Panc1 (cell line): ENCODE results near the gene LDLRAD4. TPM values are rescaled to one million over a fixed set of nuclear protein-coding genes. Genes with fewer than 3 reads are reported as not detected.

Experiments
- ATAC-seq: fragments of 200-7000 bp; cut with Tn5 transposase; 2 replicates; pipeline ENCODE4 v1.9.1; 2020; ENCODE audit warnings: mild to moderate bottlenecking, moderate library complexity
- BruUV-seq: library from RNA; stranded (reverse); fragments of 400-500 nt; replicated peaks from 2 replicates; lab custom pipeline; 2021; lab: Mats Ljungman, UMichigan
- CTCF ChIA-PET: fragments of 300-600 bp; sonication (Branson Sonifier 250); formaldehyde crosslinking; loops from one replicate; lab custom pipeline; 2022; ENCODE audit warnings: antibody characterized with exemption; lab: Charles Lee
- POLR2A ChIA-PET: fragments of 300-600 bp; sonication (Branson Sonifier 250); formaldehyde crosslinking; loops from one replicate; lab custom pipeline; 2022; ENCODE audit warnings: antibody characterized with exemption; lab: Charles Lee
- DNase-seq: peaks from one replicate; pipeline ENCODE4 v3.0.0-alpha.2; 2010; ENCODE audit warnings: low read depth, low spot score
- H3K27ac ChIP-seq: 2 replicates; pipeline ENCODE4 v1.5.1; 2011; ENCODE audit warnings: mild to moderate bottlenecking, low read length, inconsistent platforms
- H3K27me3 ChIP-seq: fragments of 200-500 bp; sonication (Bioruptor generic); 2 replicates; pipeline ENCODE4 v1.6.0; 2014; ENCODE audit warnings: low read length, inconsistent platforms; ENCODE audit not compliant: control insufficient read depth, insufficient read depth
- H3K36me3 ChIP-seq: fragments of 200-500 bp; sonication (Bioruptor generic); 2 replicates; pipeline ENCODE4 v1.5.1; 2014; ENCODE audit warnings: inconsistent platforms, mild to moderate bottlenecking, low read length, moderate library complexity; ENCODE audit not compliant: control insufficient read depth, insufficient read depth
- H3K4me1 ChIP-seq: 2 replicates; pipeline ENCODE4 v1.5.1; 2011; ENCODE audit warnings: inconsistent platforms, mild to moderate bottlenecking, low read length, moderate library complexity; ENCODE audit not compliant: control insufficient read depth, insufficient read depth
- H3K4me3 ChIP-seq, 2 experiments: 2 replicates each; pipeline ENCODE4 v1.5.1; 2011 to 2012; ENCODE audit warnings: low read depth in 2 of 2, low read length in 2 of 2, mild to moderate bottlenecking in 2 of 2, inconsistent platforms in 1 of 2, moderate library complexity in 1 of 2
- H3K9me3 ChIP-seq: fragments of 200-500 bp; sonication (Bioruptor generic); 2 replicates; pipeline ENCODE4 v1.5.1; 2014; ENCODE audit warnings: low read depth, mild to moderate bottlenecking, inconsistent platforms, low read length, moderate library complexity; ENCODE audit not compliant: control insufficient read depth, insufficient read depth
- CTCF ChIP-seq: fragments of 450-650 bp; IDR thresholded peaks from 2 replicates; pipeline ENCODE4 v1.5.1; 2017; ENCODE audit warnings: mild to moderate bottlenecking
- POLR2AphosphoS5 ChIP-seq: IDR thresholded peaks from 2 replicates; pipeline ENCODE4 v1.6.1; 2012; ENCODE audit warnings: mild to moderate bottlenecking, low read depth, low read length, moderate library complexity
- SIN3A ChIP-seq: IDR thresholded peaks from 2 replicates; pipeline ENCODE4 v1.6.1; 2012; ENCODE audit warnings: low read depth, mild to moderate bottlenecking, low read length, moderate library complexity, borderline replicate concordance; ENCODE audit not compliant: insufficient read depth
- TCF7L2 ChIP-seq: IDR thresholded peaks from 2 replicates; pipeline ENCODE4 v1.6.1; 2011; ENCODE audit warnings: mild to moderate bottlenecking, low read depth, low read length, inconsistent platforms
- in situ Hi-C: cut with HindIII; loops from 2 replicates; pipeline ENCODE4 v1.10.0; 2016; ENCODE audit warnings: low sequenced_read_pairs, low pct_unique_long_range_greater_than_20kb
- intact Hi-C: fragments of 100-400 bp; cut with micrococcal nuclease; formaldehyde crosslinking; loops from one replicate; pipeline ENCODE4 v1.10.0; 2022; ENCODE audit not compliant: unreplicated experiment
- total RNA-seq: library from RNA; stranded (reverse); gene quantifications from one replicate; pipeline ENCODE4 v1.2.1, GENCODE V29; 2021; ENCODE audit not compliant: unreplicated experiment
- TF ChIP-seq, protein P1 (sequence below), 2 experiments: IDR thresholded peaks; 2 replicates each; pipeline ENCODE4 v1.6.1; 2011 to 2012; ENCODE audit warnings: low read depth in 2 of 2, control low read depth in 1 of 2, low read length in 1 of 2, mild to moderate bottlenecking in 1 of 2, moderate library complexity in 1 of 2; ENCODE audit not compliant: insufficient read depth in 1 of 2

Gene LDLRAD4
- total RNA-seq, 1 experiment from 2014 or later = 0.28 TPM

GRCh38 chr18:13298262-13298661, 79.7 kb downstream of the LDLRAD4 start:
- ChIA-PET POLR2A (interaction anchor here (0.6 kb wide), 1 partner anchor 343 kb away, joined by 3 read pairs; no protein-coding TSS in a partner anchor), CTCF (interaction anchor here (0.8 kb wide), 1 partner anchor 98 kb away, joined by 8 read pairs; no protein-coding TSS in a partner anchor)
- Histone ChIP-seq H3K27me3 (no peaks in the 10 kb centered on the region), H3K27ac (no peak overlapping the region), H3K36me3 (no peaks in the 10 kb centered on the region), H3K4me1 (no peaks in the 10 kb centered on the region), H3K4me3 (no peak overlapping the region), H3K9me3 (no peaks in the 10 kb centered on the region)
- in situ Hi-C loops (no loop called here), intact Hi-C loops (no loop called here)
- DNase-seq (no peak), ATAC-seq (no peak)
- TF ChIP-seq POLR2AphosphoS5 (no peak), TCF7L2 (no peak)
- BruUV-seq = no TSS peak

DNA sequence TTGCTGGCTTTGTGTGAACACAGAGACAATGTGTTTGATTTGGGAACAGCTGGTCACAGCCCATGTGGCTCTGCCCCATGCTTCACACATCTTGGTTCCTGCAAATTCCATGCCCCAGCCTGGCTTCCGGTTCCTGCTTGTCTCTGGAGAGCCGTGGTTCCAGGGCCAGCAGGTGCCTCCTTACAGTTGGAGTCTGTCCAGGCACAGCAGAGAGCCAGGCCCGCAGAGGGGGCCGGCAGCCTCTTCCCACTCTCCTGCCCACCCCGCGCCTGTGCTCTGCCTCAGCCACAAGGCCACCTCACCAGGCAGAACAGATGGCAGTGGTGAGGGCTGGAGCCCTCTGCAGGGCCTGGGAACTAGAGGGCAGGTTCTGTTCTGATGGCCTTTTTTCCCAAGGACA, 81.5 kb downstream of the LDLRAD4 start:
- ChIA-PET POLR2A (no interaction called here), CTCF (no interaction called here)
- ATAC-seq (no peak; the same call in 1 of the 2 replicates), DNase-seq (no peak)
- Histone ChIP-seq H3K4me3 (no peak overlapping the region), H3K9me3 (no peaks in the 10 kb centered on the region), H3K27me3 (no peaks in the 10 kb centered on the region; the same call in 1 of the 2 replicates), H3K4me1 (no peaks in the 10 kb centered on the region), H3K27ac (no peak overlapping the region), H3K36me3 (no peaks in the 10 kb centered on the region)
- TF ChIP-seq, protein P1, sequence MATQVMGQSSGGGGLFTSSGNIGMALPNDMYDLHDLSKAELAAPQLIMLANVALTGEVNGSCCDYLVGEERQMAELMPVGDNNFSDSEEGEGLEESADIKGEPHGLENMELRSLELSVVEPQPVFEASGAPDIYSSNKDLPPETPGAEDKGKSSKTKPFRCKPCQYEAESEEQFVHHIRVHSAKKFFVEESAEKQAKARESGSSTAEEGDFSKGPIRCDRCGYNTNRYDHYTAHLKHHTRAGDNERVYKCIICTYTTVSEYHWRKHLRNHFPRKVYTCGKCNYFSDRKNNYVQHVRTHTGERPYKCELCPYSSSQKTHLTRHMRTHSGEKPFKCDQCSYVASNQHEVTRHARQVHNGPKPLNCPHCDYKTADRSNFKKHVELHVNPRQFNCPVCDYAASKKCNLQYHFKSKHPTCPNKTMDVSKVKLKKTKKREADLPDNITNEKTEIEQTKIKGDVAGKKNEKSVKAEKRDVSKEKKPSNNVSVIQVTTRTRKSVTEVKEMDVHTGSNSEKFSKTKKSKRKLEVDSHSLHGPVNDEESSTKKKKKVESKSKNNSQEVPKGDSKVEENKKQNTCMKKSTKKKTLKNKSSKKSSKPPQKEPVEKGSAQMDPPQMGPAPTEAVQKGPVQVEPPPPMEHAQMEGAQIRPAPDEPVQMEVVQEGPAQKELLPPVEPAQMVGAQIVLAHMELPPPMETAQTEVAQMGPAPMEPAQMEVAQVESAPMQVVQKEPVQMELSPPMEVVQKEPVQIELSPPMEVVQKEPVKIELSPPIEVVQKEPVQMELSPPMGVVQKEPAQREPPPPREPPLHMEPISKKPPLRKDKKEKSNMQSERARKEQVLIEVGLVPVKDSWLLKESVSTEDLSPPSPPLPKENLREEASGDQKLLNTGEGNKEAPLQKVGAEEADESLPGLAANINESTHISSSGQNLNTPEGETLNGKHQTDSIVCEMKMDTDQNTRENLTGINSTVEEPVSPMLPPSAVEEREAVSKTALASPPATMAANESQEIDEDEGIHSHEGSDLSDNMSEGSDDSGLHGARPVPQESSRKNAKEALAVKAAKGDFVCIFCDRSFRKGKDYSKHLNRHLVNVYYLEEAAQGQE (IDR thresholded peaks at IDR 0.05; ENCODE audit: insufficient read depth in 1 of 2, low read depth in 2 of 2, low read length in 1 of 2) = no peak
- intact Hi-C loops (no loop called here), in situ Hi-C loops (no loop called here)
- BruUV-seq = no TSS peak

- CTCF ChIA-PET = no interaction called here
- H3K27me3 ChIP-seq = no peaks in the 10 kb centered on the region; the same call in 1 of the 2 replicates
- no peak for TF ChIP-seq SIN3A
- TF ChIP-seq, protein P1 (IDR thresholded peaks at IDR 0.05; ENCODE audit: insufficient read depth in 1 of 2, low read depth in 2 of 2, low read length in 1 of 2) = no peak
- TF ChIP-seq CTCF = no peak
- no peak for TF ChIP-seq POLR2AphosphoS5
- TF ChIP-seq TCF7L2 = no peak
Measured at GRCh38 chr18:13300796-13301195, 82.2 kb downstream of the LDLRAD4 start.

More at GRCh38 chr18:13300796-13301195, 82.2 kb downstream of the LDLRAD4 start:
- H3K4me1 ChIP-seq = no peaks in the 10 kb centered on the region
- no peak overlapping the region for H3K27ac ChIP-seq
- H3K4me3 ChIP-seq = no peak overlapping the region
- no peaks in the 10 kb centered on the region for H3K9me3 ChIP-seq
- no peaks in the 10 kb centered on the region for H3K36me3 ChIP-seq
- ATAC-seq (no peak), DNase-seq (no peak)
- in situ Hi-C loops (no loop called here), intact Hi-C loops (no loop called here)
- POLR2A ChIA-PET = no interaction called here
- no TSS peak for BruUV-seq
